ENCODE measurements around the gene RFC1.
"Not testable (repeated sequence)": the region's sequence is repeated elsewhere in the genome, so short reads cannot be mapped to it uniquely, and the experiment has no call there.

The RFC1 gene

GRCh38 chr4:39302901-39303300 lies 63.3 kb downstream of the RFC1 start:
- DNase-seq = no peak

- no peak for DNase-seq
These were observed 70.4 kb downstream of the RFC1 start for GRCh38 chr4:39295784-39296183.

GRCh38 chr4:39292433-39292832 lies 73.7 kb downstream of the RFC1 start:
- DNase-seq = not testable (repeated sequence)

- DNase-seq = no peak
These were observed 74.5 kb downstream of the RFC1 start for GRCh38 chr4:39291686-39292085.

- DNase-seq = no peak
These were observed 78.9 kb downstream of the RFC1 start for GRCh38 chr4:39287223-39287622.

- DNase-seq = no peak
These were observed 79.9 kb downstream of the RFC1 start for GRCh38 chr4:39286263-39286662.

GRCh38 chr4:39285853-39286252 lies 80.3 kb downstream of the RFC1 start:
- no peak for DNase-seq

- DNase-seq = no peak
These were observed 80.9 kb downstream of the RFC1 start for GRCh38 chr4:39285111-39285795.

GRCh38 chr4:39280770-39281169 lies 85.4 kb downstream of the RFC1 start:
- no peak for DNase-seq

- DNase-seq = no peak
These were observed 86.7 kb downstream of the RFC1 start for GRCh38 chr4:39279416-39279815.

GRCh38 chr4:39278476-39278875 lies 87.7 kb downstream of the RFC1 start:
- DNase-seq = no peak

- not testable (repeated sequence) for DNase-seq
These were observed 88.5 kb downstream of the RFC1 start for GRCh38 chr4:39277661-39278060.

- no peak for DNase-seq
These were observed 91.7 kb downstream of the RFC1 start for GRCh38 chr4:39274503-39274902.

GRCh38 chr4:39263895-39264294 lies 102.3 kb downstream of the RFC1 start:
- no peak for DNase-seq

GRCh38 chr4:39259571-39260330 lies 106.4 kb downstream of the RFC1 start:
- DNase-seq = no peak

- no peak for DNase-seq
These were observed 109.7 kb downstream of the RFC1 start for GRCh38 chr4:39256436-39256835.

GRCh38 chr4:39255871-39256270 lies 110.3 kb downstream of the RFC1 start:
- DNase-seq = no peak

- no peak for DNase-seq
These were observed 110.9 kb downstream of the RFC1 start for GRCh38 chr4:39255266-39255665.

- DNase-seq = no peak
These were observed 122.7 kb downstream of the RFC1 start for GRCh38 chr4:39243462-39243861.

All from CD4-positive, alpha-beta T cell treated with Interleukin-17A for 4 hours (primary cell).